ENCODE results near the gene SLC6A7.

Gene SLC6A7

GRCh38 chr5:150167908-150168307, 22.0 kb upstream of the SLC6A7 start:
- TF ChIP-seq, protein P1, sequence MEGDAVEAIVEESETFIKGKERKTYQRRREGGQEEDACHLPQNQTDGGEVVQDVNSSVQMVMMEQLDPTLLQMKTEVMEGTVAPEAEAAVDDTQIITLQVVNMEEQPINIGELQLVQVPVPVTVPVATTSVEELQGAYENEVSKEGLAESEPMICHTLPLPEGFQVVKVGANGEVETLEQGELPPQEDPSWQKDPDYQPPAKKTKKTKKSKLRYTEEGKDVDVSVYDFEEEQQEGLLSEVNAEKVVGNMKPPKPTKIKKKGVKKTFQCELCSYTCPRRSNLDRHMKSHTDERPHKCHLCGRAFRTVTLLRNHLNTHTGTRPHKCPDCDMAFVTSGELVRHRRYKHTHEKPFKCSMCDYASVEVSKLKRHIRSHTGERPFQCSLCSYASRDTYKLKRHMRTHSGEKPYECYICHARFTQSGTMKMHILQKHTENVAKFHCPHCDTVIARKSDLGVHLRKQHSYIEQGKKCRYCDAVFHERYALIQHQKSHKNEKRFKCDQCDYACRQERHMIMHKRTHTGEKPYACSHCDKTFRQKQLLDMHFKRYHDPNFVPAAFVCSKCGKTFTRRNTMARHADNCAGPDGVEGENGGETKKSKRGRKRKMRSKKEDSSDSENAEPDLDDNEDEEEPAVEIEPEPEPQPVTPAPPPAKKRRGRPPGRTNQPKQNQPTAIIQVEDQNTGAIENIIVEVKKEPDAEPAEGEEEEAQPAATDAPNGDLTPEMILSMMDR (conservative IDR thresholded peaks at IDR 0.05), result no peak
- no peak overlapping the region for H3K27ac ChIP-seq

DNA sequence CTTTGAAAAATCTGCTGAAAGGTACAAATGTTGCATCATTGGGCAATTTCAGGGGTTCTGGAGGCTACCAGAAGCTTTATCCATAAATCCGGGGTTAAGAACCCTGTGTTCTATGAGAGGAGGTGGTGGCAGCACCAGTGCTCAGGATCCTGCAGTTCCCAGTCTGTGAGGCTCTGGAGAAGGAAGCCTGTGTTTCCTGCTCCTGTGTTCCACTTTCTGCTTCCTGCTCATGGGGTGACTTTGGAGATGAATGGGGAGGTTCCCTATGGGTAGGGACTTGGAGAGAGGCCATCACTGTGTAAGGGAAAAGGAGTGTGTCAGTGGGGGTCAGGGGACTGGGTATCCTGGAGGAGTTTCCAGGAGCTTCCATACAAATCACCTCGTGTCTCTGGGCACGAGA, 21.0 kb upstream of the SLC6A7 start:
- no peak overlapping the region for H3K27ac ChIP-seq
- TF ChIP-seq, protein P1 (conservative IDR thresholded peaks at IDR 0.05), result no peak

- H3K27ac ChIP-seq, result no peak overlapping the region
- TF ChIP-seq, protein P1 (conservative IDR thresholded peaks at IDR 0.05), result no peak
Measured at GRCh38 chr5:150172145-150172544, 17.7 kb upstream of the SLC6A7 start.

- H3K27ac ChIP-seq, result no peak overlapping the region
- TF ChIP-seq, protein P1 (conservative IDR thresholded peaks at IDR 0.05), result no peak
Measured at GRCh38 chr5:150172556-150172955, 17.3 kb upstream of the SLC6A7 start.

- TF ChIP-seq, protein P1 (conservative IDR thresholded peaks at IDR 0.05), result no peak
- no peak overlapping the region for H3K27ac ChIP-seq
Measured at GRCh38 chr5:150173161-150173560, 16.7 kb upstream of the SLC6A7 start.

DNA sequence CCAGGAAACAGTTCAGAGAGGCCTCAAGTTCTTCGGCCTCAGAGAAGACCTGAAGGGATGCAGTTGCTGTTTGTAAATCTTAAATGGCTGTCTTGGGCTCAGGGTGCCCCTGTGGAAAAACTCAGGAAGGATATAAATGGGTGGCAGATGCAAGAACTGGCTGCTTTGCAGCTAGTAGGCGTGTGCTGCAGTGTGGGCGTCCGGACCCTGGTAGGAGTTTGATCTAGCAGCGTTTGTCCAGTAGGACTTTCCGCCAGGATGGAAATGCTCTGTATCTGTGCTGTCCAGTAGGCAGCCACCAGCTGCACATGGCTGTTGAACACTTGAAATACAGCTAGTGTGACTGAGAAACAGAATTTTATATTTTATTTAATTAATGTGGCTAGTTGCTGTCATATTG, 15.6 kb upstream of the SLC6A7 start:
- TF ChIP-seq, protein P1 (conservative IDR thresholded peaks at IDR 0.05), result no peak
- no peak overlapping the region for H3K27ac ChIP-seq

GRCh38 chr5:150175076-150175475, 14.8 kb upstream of the SLC6A7 start:
- TF ChIP-seq, protein P1 (conservative IDR thresholded peaks at IDR 0.05), result no peak
- H3K27ac ChIP-seq, result no peak overlapping the region

DNA sequence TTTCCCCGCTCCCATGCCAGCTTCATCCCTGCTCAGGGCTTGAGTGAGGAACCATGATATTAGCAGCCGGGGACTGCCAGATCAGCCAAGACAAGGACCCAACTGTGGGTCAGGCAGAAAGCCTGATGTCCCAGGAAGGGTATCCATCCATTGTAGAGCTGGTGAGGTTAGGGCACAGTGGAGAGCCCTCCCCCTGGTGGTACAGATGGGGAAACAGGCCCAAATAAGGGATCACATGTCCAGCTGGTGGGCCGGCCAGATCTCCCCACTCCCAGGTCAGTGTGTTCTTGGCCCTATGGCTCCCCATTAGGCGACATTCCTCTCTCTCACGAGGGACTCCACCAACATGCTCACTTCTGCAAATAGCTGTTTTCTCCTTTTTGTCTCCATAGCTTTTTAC, 14.3 kb upstream of the SLC6A7 start:
- no peak overlapping the region for H3K27ac ChIP-seq
- TF ChIP-seq, protein P1 (conservative IDR thresholded peaks at IDR 0.05), result no peak; the same call in 1 of the 2 replicates
